K562 (cell line): ENCODE measurements around the gene MBD4. TPM values are rescaled to one million over a fixed set of nuclear protein-coding genes. Genes with fewer than 3 reads are reported as not detected.

Source experiments
- FOXA3 ChIP-seq, 2 experiments: fragments of 450-650 bp in 1 of 2; sonication (generic) in 1 of 2; formaldehyde crosslinking; IDR thresholded peaks in 1 of 2; conservative IDR thresholded peaks in 1 of 2; 2 replicates each; pipeline versions ENCODE4 v1.4.0 to v1.8.0; 2020 to 2022; ENCODE audit warnings: mild to moderate bottlenecking in 2 of 2, missing genetic modification reagents in 1 of 2
- HLTF ChIP-seq: fragments of 450-650 bp; IDR thresholded peaks from 2 replicates; pipeline ENCODE4 v1.6.1; 2016
- HNRNPLL ChIP-seq: fragments of 200-400 bp; formaldehyde crosslinking; IDR thresholded peaks from 2 replicates; pipeline ENCODE4 v1.6.1; 2017; ENCODE audit warnings: low read length, low read depth, mild to moderate bottlenecking; ENCODE audit not compliant: poor library complexity, severe bottlenecking
- IFI16 ChIP-seq: fragments of 250-450 bp; sonication (Bioruptor Pico); IDR thresholded peaks from 2 replicates; pipeline ENCODE4 v2.1.2; 2022; ENCODE audit warnings: mild to moderate bottlenecking, inconsistent platforms
- MGA ChIP-seq: fragments of 450-650 bp; IDR thresholded peaks from 2 replicates; pipeline ENCODE4 v1.6.1; 2016; ENCODE audit warnings: mild to moderate bottlenecking, moderate library complexity
- NR0B1 ChIP-seq: fragments of 450-650 bp; IDR thresholded peaks from one replicate; pipeline ENCODE4 v1.6.1; 2018; ENCODE audit warnings: mild to moderate bottlenecking, moderate library complexity; ENCODE audit not compliant: partially characterized antibody
- PHF20 ChIP-seq: fragments of 450-650 bp; IDR thresholded peaks from 2 replicates; pipeline ENCODE4 v1.6.1; 2018; ENCODE audit not compliant: partially characterized antibody
- SMAD4 ChIP-seq: fragments of 250-450 bp; sonication (Bioruptor Pico); conservative IDR thresholded peaks from 2 replicates; pipeline ENCODE4 v1.8.0; 2021; ENCODE audit warnings: inconsistent platforms, mild to moderate bottlenecking, moderate library complexity
- SMARCB1 ChIP-seq: IDR thresholded peaks from 2 replicates; pipeline ENCODE4 v1.6.1; 2011; ENCODE audit warnings: improper control_type of control experiment, low read depth; ENCODE audit not compliant: insufficient read length
- ZFP36 ChIP-seq: fragments of 150-350 bp; IDR thresholded peaks from 2 replicates; pipeline ENCODE4 v1.6.1; 2018; ENCODE audit warnings: low read length, low read depth; ENCODE audit not compliant: partially characterized antibody
- ZNF324 ChIP-seq: fragments of 250-450 bp; sonication (Bioruptor Pico); IDR thresholded peaks from 2 replicates; pipeline ENCODE4 v1.4.0; 2020; ENCODE audit warnings: mild to moderate bottlenecking
- ZNF354B ChIP-seq: fragments of 250-450 bp; sonication (Bioruptor Pico); IDR thresholded peaks from 2 replicates; pipeline ENCODE4 v1.4.0; 2020
- ZNF398 ChIP-seq: fragments of 250-450 bp; sonication (Bioruptor Pico); IDR thresholded peaks from 2 replicates; pipeline ENCODE4 v1.8.0; 2021; ENCODE audit warnings: moderate library complexity, mild to moderate bottlenecking, inconsistent platforms
- polyA plus RNA-seq, 8 experiments: library from polyadenylated mRNA; depleted of rRNA in 4 of 8; stranded (reverse) in 5 of 8; unstranded in 3 of 8; fragments of >200 nt; fragmentation: Nextera tagmentation in 2 of 8; fragmentation: Illumina TruSeq in 1 of 8; extraction: Ambion mirVana in 2 of 8; extraction: Trizol in 1 of 8; gene quantifications; 2 replicates each; pipeline versions ENCODE4 v1.2.1 to v1.2.3, GENCODE V29; 2011 to 2014; ENCODE audit warnings: inconsistent platforms in 1 of 8, missing spikeins in 1 of 8
- total RNA-seq, 7 experiments: library from RNA; depleted of rRNA in 6 of 7; stranded (reverse); fragments of >200 nt in 6 of 7; fragmentation: Illumina TruSeq in 2 of 7; extraction: Trizol in 2 of 7; gene quantifications; 2 replicates each; pipeline versions ENCODE4 v1.2.1 to v1.2.3, GENCODE V29; 2011 to 2021; ENCODE audit warnings: low replicate concordance in 1 of 7

Gene MBD4
- total and polyA plus RNA-seq, 9 of the 15 experiments (the other 6 are each of a cell fraction or from before 2014, with no cell fraction given): 13.3 to 63.9 (median 39.0) TPM

GRCh38 chr3:129399145-129399894 is 40.4 kb downstream of the MBD4 start (continued):
- no peak for TF ChIP-seq MGA
- no peak for TF ChIP-seq ZNF324 (CRISPR knock-in tag)
- no peak for TF ChIP-seq HNRNPLL
- no peak for TF ChIP-seq ZNF354B (CRISPR knock-in tag)
- no peak for TF ChIP-seq HLTF
- TF ChIP-seq NR0B1: no peak
- TF ChIP-seq PHF20: peak; percentile 20
- no peak for TF ChIP-seq ZNF398
- no peak for TF ChIP-seq IFI16 (CRISPR knock-in tag)
- TF ChIP-seq ZFP36: no peak
- TF ChIP-seq SMARCB1: no peak
- TF ChIP-seq FOXA3 (CRISPR knock-in tag; conservative IDR thresholded peaks at IDR 0.05 in 1 of 2, IDR thresholded peaks at IDR 0.05 in 1 of 2): peak in 1 of 2 experiments; percentile 45; a peak in 1 of 4 replicates
- no peak for TF ChIP-seq SMAD4
